MV-4-11 (cell line): Measurements from ENCODE around the gene RUNDC3A.

Experiments used
- DNase-seq: peaks from one replicate; lab custom pipeline; 2025; lab: John Stamatoyannopoulos, UW

Gene RUNDC3A

GRCh38 chr17:44345454-44346026 is 37.1 kb downstream of the RUNDC3A start:
- peak; percentile 57 for DNase-seq

- no peak for DNase-seq
Observed at GRCh38 chr17:44346064-44346844, 37.9 kb downstream of the RUNDC3A start.

- peak; percentile 50 for DNase-seq
Observed at GRCh38 chr17:44347206-44348055, 39.0 kb downstream of the RUNDC3A start.

- peak; percentile 99 for DNase-seq
Observed at GRCh38 chr17:44348234-44348987, 40.0 kb downstream of the RUNDC3A start.

GRCh38 chr17:44348988-44349364 is 40.6 kb downstream of the RUNDC3A start:
- DNase-seq = no peak

- no peak for DNase-seq
Observed at GRCh38 chr17:44349553-44350070, 41.2 kb downstream of the RUNDC3A start.

GRCh38 chr17:44350733-44351226 is 42.4 kb downstream of the RUNDC3A start:
- peak; percentile 56 for DNase-seq

- no peak for DNase-seq
Observed at GRCh38 chr17:44351464-44351863, 43.1 kb downstream of the RUNDC3A start.

GRCh38 chr17:44351961-44352827 is 43.8 kb downstream of the RUNDC3A start:
- no peak for DNase-seq

- DNase-seq = no peak
Observed at GRCh38 chr17:44352828-44353671, 44.6 kb downstream of the RUNDC3A start.

- no peak for DNase-seq
Observed at GRCh38 chr17:44353672-44354331, 45.4 kb downstream of the RUNDC3A start.

GRCh38 chr17:44354582-44355561 is 46.5 kb downstream of the RUNDC3A start:
- DNase-seq = no peak

- no peak for DNase-seq
Observed at GRCh38 chr17:44355642-44356099, 47.3 kb downstream of the RUNDC3A start.

GRCh38 chr17:44356241-44356640 is 47.8 kb downstream of the RUNDC3A start:
- no peak for DNase-seq

- no peak for DNase-seq
Observed at GRCh38 chr17:44358066-44358465, 49.7 kb downstream of the RUNDC3A start.

- no peak for DNase-seq
Observed at GRCh38 chr17:44359006-44359405, 50.6 kb downstream of the RUNDC3A start.

GRCh38 chr17:44359458-44360143 is 51.2 kb downstream of the RUNDC3A start:
- DNase-seq = no peak
